ENCODE results near the gene PPP4C. TPM values are rescaled to one million over a fixed set of nuclear protein-coding genes. Genes with fewer than 3 reads are reported as not detected.

PPP4C gene
- polyA plus RNA-seq, 4 donors = 82.0 to 120 (median 90.5) TPM

- no peak for DNase-seq (ENCODE audit: low read depth in 4 of 4, low spot score in 3 of 4)
Measured at GRCh38 chr16:30054451-30054850, 21.3 kb upstream of the PPP4C start.

- DNase-seq (ENCODE audit: low read depth in 4 of 4, low spot score in 3 of 4) = no peak
Measured at GRCh38 chr16:30054959-30055553, 20.7 kb upstream of the PPP4C start.

- no peak for DNase-seq (ENCODE audit: low read depth in 4 of 4, low spot score in 3 of 4)
Measured at GRCh38 chr16:30060346-30060745, 15.4 kb upstream of the PPP4C start.

- DNase-seq (ENCODE audit: low read depth in 4 of 4, low spot score in 3 of 4) = no peak
Measured at GRCh38 chr16:30060836-30061554, 14.8 kb upstream of the PPP4C start.

GRCh38 chr16:30063278-30063892 is 12.4 kb upstream of the PPP4C start:
- DNase-seq (ENCODE audit: low read depth in 4 of 4, low spot score in 3 of 4) = no peak

- peak in 2 of 4 donors; percentile 53 to 68 for DNase-seq (ENCODE audit: low read depth in 4 of 4, low spot score in 3 of 4)
Measured at GRCh38 chr16:30063893-30064728, 11.7 kb upstream of the PPP4C start.

- DNase-seq (ENCODE audit: low read depth in 4 of 4, low spot score in 3 of 4) = no peak
Measured at GRCh38 chr16:30064729-30065101, 11.1 kb upstream of the PPP4C start.

- DNase-seq (ENCODE audit: low read depth in 4 of 4, low spot score in 3 of 4) = peak; percentile 94 to 97 (median 96)
Measured at GRCh38 chr16:30065102-30065942, 10.5 kb upstream of the PPP4C start, which contains the start of gene ALDOA. Gene ALDOA (plus strand): TSS chr16:30065760. CDS start chr16:30066898, 1,138 bp downstream.

GRCh38 chr16:30065943-30066760 is 9.6 kb upstream of the PPP4C start:
- DNase-seq (ENCODE audit: low read depth in 4 of 4, low spot score in 3 of 4) = no peak

- no peak for DNase-seq (ENCODE audit: low read depth in 4 of 4, low spot score in 3 of 4)
Measured at GRCh38 chr16:30066761-30067583, 8.8 kb upstream of the PPP4C start.

GRCh38 chr16:30067584-30067916 is 8.2 kb upstream of the PPP4C start:
- DNase-seq (ENCODE audit: low read depth in 4 of 4, low spot score in 3 of 4) = no peak

GRCh38 chr16:30068333-30068732 is 7.5 kb upstream of the PPP4C start:
- DNase-seq (ENCODE audit: low read depth in 4 of 4, low spot score in 3 of 4) = no peak

- DNase-seq (ENCODE audit: low read depth in 4 of 4, low spot score in 3 of 4) = no peak
Measured at GRCh38 chr16:30068750-30069610, 6.8 kb upstream of the PPP4C start.

- DNase-seq (ENCODE audit: low read depth in 4 of 4, low spot score in 3 of 4) = no peak
Measured at GRCh38 chr16:30069611-30070462, 6.0 kb upstream of the PPP4C start.

- no peak for DNase-seq (ENCODE audit: low read depth in 4 of 4, low spot score in 3 of 4)
Measured at GRCh38 chr16:30070490-30070889, 5.3 kb upstream of the PPP4C start.

- no peak for DNase-seq (ENCODE audit: low read depth in 4 of 4, low spot score in 3 of 4)
Measured at GRCh38 chr16:30076276-30076791, 540 bp downstream of the PPP4C start.

Measured in right renal pelvis (tissue), 4 donors.